H9 (cell line): ENCODE results near the gene BNIP1. TPM values are rescaled to one million over a fixed set of nuclear protein-coding genes. Genes with fewer than 3 reads are reported as not detected.

Experiments
- DNase-seq: peaks from one replicate; pipeline ENCODE4 v3.0.0-alpha.2; 2017
- H2AFZ ChIP-seq: one replicate; pipeline ENCODE4 v1.6.1; 2013; ENCODE audit warnings: mild to moderate bottlenecking, low read length, control low read depth, moderate library complexity
- H2AK5ac ChIP-seq: 2 replicates; pipeline ENCODE4 v1.6.1; 2013; ENCODE audit warnings: low read length, control low read depth, mixed read lengths; ENCODE audit not compliant: insufficient read length
- H2BK120ac ChIP-seq: one replicate; pipeline ENCODE4 v1.6.1; 2013; ENCODE audit warnings: low read depth, mild to moderate bottlenecking, low read length, control low read depth, inconsistent platforms; ENCODE audit not compliant: poor library complexity, severe bottlenecking
- H2BK12ac ChIP-seq: 2 replicates; pipeline ENCODE4 v1.6.1; 2013; ENCODE audit warnings: low read length, control low read depth, mixed read lengths, low read depth; ENCODE audit not compliant: insufficient read length
- H2BK15ac ChIP-seq: 2 replicates; pipeline ENCODE4 v1.6.1; 2013; ENCODE audit warnings: low read depth, low read length, control low read depth
- H2BK20ac ChIP-seq: one replicate; pipeline ENCODE4 v1.6.1; 2013; ENCODE audit warnings: low read depth, mild to moderate bottlenecking, low read length, control low read depth, inconsistent platforms; ENCODE audit not compliant: poor library complexity, severe bottlenecking
- H2BK5ac ChIP-seq: 2 replicates; pipeline ENCODE4 v1.6.1; 2013; ENCODE audit warnings: low read length, control low read depth, mixed read lengths; ENCODE audit not compliant: insufficient read length
- H3K14ac ChIP-seq: 2 replicates; pipeline ENCODE4 v1.6.1; 2013; ENCODE audit warnings: low read length, control low read depth; ENCODE audit not compliant: insufficient read depth
- H3K18ac ChIP-seq: 2 replicates; pipeline ENCODE4 v1.6.1; 2013; ENCODE audit warnings: low read depth, mild to moderate bottlenecking, mixed read lengths, low read length, control low read depth; ENCODE audit not compliant: insufficient read length
- H3K23ac ChIP-seq: 2 replicates; pipeline ENCODE4 v1.6.1; 2013; ENCODE audit warnings: low read length, control low read depth, mixed read lengths, low read depth; ENCODE audit not compliant: insufficient read length
- H3K23me2 ChIP-seq: 2 replicates; pipeline ENCODE4 v1.6.1; 2013; ENCODE audit warnings: low read depth, mild to moderate bottlenecking, mixed read lengths, low read length, control low read depth; ENCODE audit not compliant: insufficient read length, poor library complexity, severe bottlenecking
- H3K27ac ChIP-seq: 2 replicates; pipeline ENCODE4 v1.5.1; 2013; ENCODE audit warnings: low read length, control low read depth, mixed read lengths, low read depth; ENCODE audit not compliant: insufficient read length
- H3K27me3 ChIP-seq: 2 replicates; pipeline ENCODE4 v1.6.1; 2013; ENCODE audit warnings: low read length, control low read depth, inconsistent platforms; ENCODE audit not compliant: insufficient read depth
- H3K4ac ChIP-seq: 2 replicates; pipeline ENCODE4 v1.6.1; 2013; ENCODE audit warnings: low read depth, mild to moderate bottlenecking, control low read depth, inconsistent platforms, low read length, moderate library complexity
- H3K4me1 ChIP-seq: 2 replicates; pipeline ENCODE4 v1.6.1; 2013; ENCODE audit warnings: low read length, control low read depth, inconsistent platforms; ENCODE audit not compliant: insufficient read depth
- H3K4me2 ChIP-seq: 2 replicates; pipeline ENCODE4 v1.6.1; 2013; ENCODE audit warnings: low read length, control low read depth, mixed read lengths; ENCODE audit not compliant: insufficient read length, insufficient read depth
- H3K56ac ChIP-seq: 2 replicates; pipeline ENCODE4 v1.6.1; 2013; ENCODE audit warnings: low read depth, mild to moderate bottlenecking, mixed read lengths, low read length, control low read depth; ENCODE audit not compliant: insufficient read length
- H3K79me1 ChIP-seq: 2 replicates; pipeline ENCODE4 v1.6.1; 2013; ENCODE audit warnings: low read depth, mild to moderate bottlenecking, moderate library complexity, low read length, control low read depth, inconsistent platforms; ENCODE audit not compliant: insufficient read depth, poor library complexity, severe bottlenecking
- H3K79me2 ChIP-seq: 2 replicates; pipeline ENCODE4 v1.6.1; 2013; ENCODE audit warnings: low read length, control low read depth, inconsistent platforms; ENCODE audit not compliant: insufficient read depth
- H3K9ac ChIP-seq: 2 replicates; pipeline ENCODE4 v1.6.1; 2013; ENCODE audit warnings: low read length, control low read depth, mixed read lengths; ENCODE audit not compliant: insufficient read length; ENCODE audit errors: extremely low read depth
- H3K9me3 ChIP-seq: one replicate; pipeline ENCODE4 v1.6.1; 2013; ENCODE audit warnings: low read depth, low read length, inconsistent platforms; ENCODE audit not compliant: control insufficient read depth
- H3T11ph ChIP-seq: one replicate; pipeline ENCODE4 v1.6.1; 2013; ENCODE audit warnings: mild to moderate bottlenecking, low read length, control low read depth, inconsistent platforms
- H4K20me1 ChIP-seq: one replicate; pipeline ENCODE4 v1.6.1; 2013; ENCODE audit not compliant: control insufficient read depth, insufficient read length, insufficient read depth
- H4K5ac ChIP-seq: 2 replicates; pipeline ENCODE4 v1.6.1; 2013; ENCODE audit warnings: low read depth, mild to moderate bottlenecking, mixed read lengths, low read length, control low read depth; ENCODE audit not compliant: insufficient read length
- H4K8ac ChIP-seq: replicated peaks from 2 replicates; pipeline ENCODE4 v1.6.1; 2013; ENCODE audit warnings: low read length, control low read depth, mixed read lengths, low read depth; ENCODE audit not compliant: insufficient read length
- H4K91ac ChIP-seq: 2 replicates; pipeline ENCODE4 v1.6.1; 2013; ENCODE audit warnings: low read depth, mild to moderate bottlenecking, moderate library complexity, mixed read lengths, low read length, control low read depth; ENCODE audit not compliant: insufficient read length
- H3K27ac Mint-ChIP-seq, 3 experiments: 2 replicates in 2 of 3; 3 replicates in 1 of 3; pipeline ENCODE4 v1.8.0; 2020 to 2021; ENCODE audit warnings: mixed read lengths in 3 of 3, mild to moderate bottlenecking in 1 of 3, moderate library complexity in 1 of 3
- H3K27me3 Mint-ChIP-seq: 2 replicates; pipeline ENCODE4 v1.8.0; 2021; ENCODE audit warnings: low read depth, mild to moderate bottlenecking, moderate library complexity, mixed read lengths
- H3K36me3 Mint-ChIP-seq, 3 experiments: 2 replicates in 2 of 3; 3 replicates in 1 of 3; pipeline ENCODE4 v1.8.0; 2020 to 2021; ENCODE audit warnings: low read depth in 3 of 3, mixed read lengths in 3 of 3; ENCODE audit not compliant: insufficient read depth in 1 of 3
- H3K4me1 Mint-ChIP-seq, 2 experiments: 2 replicates each; pipeline ENCODE4 v1.8.0; 2020; ENCODE audit warnings: mixed read lengths in 2 of 2
- H3K4me3 Mint-ChIP-seq, 2 experiments: 2 replicates in 1 of 2; 3 replicates in 1 of 2; pipeline ENCODE4 v1.8.0; 2020 to 2021; ENCODE audit warnings: mild to moderate bottlenecking in 2 of 2, mixed read lengths in 2 of 2, moderate library complexity in 1 of 2
- H3K9me3 Mint-ChIP-seq, 2 experiments: 2 replicates in 1 of 2; 3 replicates in 1 of 2; pipeline ENCODE4 v1.8.0; 2020; ENCODE audit warnings: mild to moderate bottlenecking in 2 of 2, mixed read lengths in 2 of 2, moderate library complexity in 1 of 2
- WGBS: extraction: QIAGEN DNeasy Blood & Tissue Kit; methylation state at CpG from one replicate; pipeline ENCODE4 v1.1.7; 2013; ENCODE audit warnings: missing lambda C conversion rate, low lambda C conversion rate, mixed read lengths; ENCODE audit not compliant: insufficient read length; ENCODE audit errors: extremely low coverage; 5-methylcytosine and 5-hydroxymethylcytosine counted together
- total RNA-seq: library from RNA; stranded (reverse); gene quantifications from 2 replicates; pipeline ENCODE4 v1.2.1, GENCODE V29; 2021
- TF ChIP-seq, protein P1 (sequence below): fragments of 200-600 bp; sonication (generic); conservative IDR thresholded peaks from 3 replicates; pipeline ENCODE4 v1.8.0; 2021; ENCODE audit warnings: antibody characterized with exemption, mild to moderate bottlenecking

Gene BNIP1
- total RNA-seq, 1 experiment from 2014 or later, result 8.8 TPM

DNA sequence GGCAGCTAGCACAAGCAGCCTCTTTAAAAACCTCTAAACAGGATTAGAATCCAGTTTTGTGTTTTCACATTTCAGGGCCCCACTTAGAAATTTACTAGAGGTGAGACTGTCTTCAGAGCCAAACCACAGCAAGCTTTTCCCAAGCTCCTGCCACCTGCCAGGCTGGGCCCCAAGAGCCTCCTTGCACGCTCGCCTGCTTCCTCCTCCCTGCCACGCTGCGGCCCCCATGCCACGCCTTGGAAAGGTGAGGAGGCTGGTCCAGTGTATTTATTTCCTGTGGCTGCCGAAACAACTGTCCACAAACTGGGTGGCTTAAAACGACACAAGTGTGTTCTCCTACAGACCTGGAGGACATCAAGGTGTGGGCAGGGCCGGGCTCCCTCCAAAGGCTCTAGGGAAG lies 47.2 kb downstream of the BNIP1 start:
- Histone ChIP-seq H3K27ac (no peak overlapping the region), H2AK5ac (no peak overlapping the region), H3K23ac (no peak overlapping the region), H3K79me2 (no peaks in the 10 kb centered on the region), H4K91ac (no peak overlapping the region), H2BK15ac (no peak overlapping the region), H3K4me1 (no peaks in the 10 kb centered on the region), H3K4ac (no peak overlapping the region), H4K5ac (no peak overlapping the region), H3K18ac (no peak overlapping the region), H2BK20ac (no peak overlapping the region), H3K9ac (no peak overlapping the region), H3K79me1 (no peaks in the 10 kb centered on the region), H4K8ac (no peak overlapping the region), H4K20me1 (no peaks in the 10 kb centered on the region), H3K23me2 (no peaks in the 10 kb centered on the region), H2BK5ac (no peak overlapping the region), H3T11ph (no peak overlapping the region), H2BK120ac (no peak overlapping the region), H2BK12ac (no peak overlapping the region), H3K14ac (no peak overlapping the region), H3K9me3 (no peaks in the 10 kb centered on the region), H2AFZ (no peak overlapping the region), H3K27me3 (no peaks in the 10 kb centered on the region; the same call in 1 of the 2 replicates), H3K56ac (no peak overlapping the region), H3K4me2 (no peak overlapping the region)
- Mint-ChIP-seq H3K36me3 (no peaks in the 10 kb centered on the region; a peak in 1 of 7 replicates), H3K27me3 (peaks cover 32% of the 10 kb centered on the region), H3K9me3 (no peaks in the 10 kb centered on the region; a peak in 1 of 5 replicates), H3K27ac (no peak overlapping the region), H3K4me1 (no peaks in the 10 kb centered on the region), H3K4me3 (no peak overlapping the region)
- no peak for DNase-seq
- no CpG with 5 or more reads among the region's 8 CpGs for WGBS
- TF ChIP-seq, protein P1, sequence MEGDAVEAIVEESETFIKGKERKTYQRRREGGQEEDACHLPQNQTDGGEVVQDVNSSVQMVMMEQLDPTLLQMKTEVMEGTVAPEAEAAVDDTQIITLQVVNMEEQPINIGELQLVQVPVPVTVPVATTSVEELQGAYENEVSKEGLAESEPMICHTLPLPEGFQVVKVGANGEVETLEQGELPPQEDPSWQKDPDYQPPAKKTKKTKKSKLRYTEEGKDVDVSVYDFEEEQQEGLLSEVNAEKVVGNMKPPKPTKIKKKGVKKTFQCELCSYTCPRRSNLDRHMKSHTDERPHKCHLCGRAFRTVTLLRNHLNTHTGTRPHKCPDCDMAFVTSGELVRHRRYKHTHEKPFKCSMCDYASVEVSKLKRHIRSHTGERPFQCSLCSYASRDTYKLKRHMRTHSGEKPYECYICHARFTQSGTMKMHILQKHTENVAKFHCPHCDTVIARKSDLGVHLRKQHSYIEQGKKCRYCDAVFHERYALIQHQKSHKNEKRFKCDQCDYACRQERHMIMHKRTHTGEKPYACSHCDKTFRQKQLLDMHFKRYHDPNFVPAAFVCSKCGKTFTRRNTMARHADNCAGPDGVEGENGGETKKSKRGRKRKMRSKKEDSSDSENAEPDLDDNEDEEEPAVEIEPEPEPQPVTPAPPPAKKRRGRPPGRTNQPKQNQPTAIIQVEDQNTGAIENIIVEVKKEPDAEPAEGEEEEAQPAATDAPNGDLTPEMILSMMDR, result no peak
